Stimulated activated CD8-positive, alpha-beta memory T cell treated with anti-CD3 and anti-CD28 coated beads, Interleukin-7, amount 100 ng/mL, for 4 hours (primary cell): ENCODE data around the gene ANKRD24.
"Not testable (repeated sequence)": the region's sequence is repeated elsewhere in the genome, so short reads cannot be mapped to it uniquely, and the experiment has no call there.

Experiments used
- DNase-seq, 2 donors: peaks; one replicate each; pipeline ENCODE4 v3.0.0-alpha.2; 2020; ENCODE audit warnings: low read depth in 2 of 2

Gene ANKRD24

GRCh38 chr19:4182084-4182810 lies at the start of gene ANKRD24, which contains the start of gene SIRT6:
Gene ANKRD24, plus strand, starts transcription at chr19:4182689. Its CDS starts 3,737 bp downstream, at chr19:4186426.
Gene SIRT6, minus strand, starts transcription at chr19:4182563. Its CDS starts 24 bp downstream, at chr19:4182539.
- peak; percentile 93 to 97 for DNase-seq

GRCh38 chr19:4134351-4134750 lies 48.1 kb upstream of the ANKRD24 start:
- DNase-seq, result no peak

GRCh38 chr19:4135386-4135785 lies 47.1 kb upstream of the ANKRD24 start:
- not testable (repeated sequence) for DNase-seq

GRCh38 chr19:4136680-4137088 lies 45.8 kb upstream of the ANKRD24 start:
- no peak for DNase-seq

- no peak for DNase-seq
Observed at GRCh38 chr19:4138445-4138844, 44.0 kb upstream of the ANKRD24 start.

GRCh38 chr19:4139614-4140236 lies 42.8 kb upstream of the ANKRD24 start:
- DNase-seq, result peak; percentile 66 to 69

GRCh38 chr19:4140237-4140711 lies 42.2 kb upstream of the ANKRD24 start:
- no peak for DNase-seq

- DNase-seq, result not testable (repeated sequence)
Observed at GRCh38 chr19:4142916-4143315, 39.6 kb upstream of the ANKRD24 start.

GRCh38 chr19:4144666-4145249 lies 37.7 kb upstream of the ANKRD24 start:
- DNase-seq, result no peak

- DNase-seq, result no peak
Observed at GRCh38 chr19:4149518-4150288, 32.8 kb upstream of the ANKRD24 start.

- no peak for DNase-seq
Observed at GRCh38 chr19:4151623-4152022, 30.9 kb upstream of the ANKRD24 start.

GRCh38 chr19:4152241-4152998 lies 30.1 kb upstream of the ANKRD24 start:
- DNase-seq, result no peak

GRCh38 chr19:4154571-4155312 lies 27.7 kb upstream of the ANKRD24 start:
- no peak for DNase-seq

- no peak for DNase-seq
Observed at GRCh38 chr19:4157164-4157563, 25.3 kb upstream of the ANKRD24 start.

GRCh38 chr19:4157971-4158370 lies 24.5 kb upstream of the ANKRD24 start:
- not testable (repeated sequence) for DNase-seq

GRCh38 chr19:4161415-4162077 lies 20.9 kb upstream of the ANKRD24 start:
- DNase-seq, result no peak

GRCh38 chr19:4164262-4164661 lies 18.2 kb upstream of the ANKRD24 start:
- DNase-seq, result no peak

GRCh38 chr19:4171676-4172075 lies 10.8 kb upstream of the ANKRD24 start:
- DNase-seq, result no peak

- DNase-seq, result peak; percentile 12 to 41
Observed at GRCh38 chr19:4172861-4173473, 9.5 kb upstream of the ANKRD24 start.
